ENCODE data around the gene RAB33A.

Gene RAB33A

DNA sequence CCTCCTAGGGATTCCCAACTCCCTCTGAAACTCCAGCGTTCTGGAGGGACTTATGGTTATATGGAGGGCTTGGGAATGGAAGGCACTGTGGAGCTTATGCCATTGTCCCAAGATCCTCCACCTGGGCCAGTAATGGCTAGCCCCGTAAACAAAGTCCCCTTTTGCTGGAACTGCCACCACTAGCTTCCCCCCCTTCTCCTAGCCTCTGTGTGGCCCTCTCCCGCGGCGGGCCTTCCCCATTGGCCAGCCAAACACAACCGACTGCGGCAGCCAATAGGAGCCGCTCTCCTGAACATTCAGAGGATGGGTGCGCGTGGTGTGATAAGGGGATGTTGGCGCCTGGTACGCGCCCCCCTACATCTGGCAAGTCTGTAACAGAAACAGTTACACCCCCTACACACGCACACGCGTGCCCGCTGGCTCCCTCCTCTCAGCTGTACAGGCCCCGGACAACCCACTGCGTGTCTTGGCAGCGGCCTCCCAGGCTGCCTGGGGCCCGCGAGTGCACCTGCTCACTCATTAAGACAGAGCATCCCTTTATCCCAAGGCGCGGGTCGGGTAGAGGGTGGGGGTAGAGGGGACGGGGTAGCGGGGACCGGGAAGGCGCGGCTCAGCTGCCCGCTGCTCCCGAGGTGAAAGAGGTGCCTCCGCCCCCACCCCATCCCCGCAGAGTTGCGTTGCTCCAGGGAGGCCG lies 863 bp upstream of the RAB33A start:
- Histone ChIP-seq H3K27ac (peak overlapping the region in 1 of 2 donors; percentile 85), H3K4me3 (peak overlapping the region; percentile 71)
- TF ChIP-seq, protein P1, sequence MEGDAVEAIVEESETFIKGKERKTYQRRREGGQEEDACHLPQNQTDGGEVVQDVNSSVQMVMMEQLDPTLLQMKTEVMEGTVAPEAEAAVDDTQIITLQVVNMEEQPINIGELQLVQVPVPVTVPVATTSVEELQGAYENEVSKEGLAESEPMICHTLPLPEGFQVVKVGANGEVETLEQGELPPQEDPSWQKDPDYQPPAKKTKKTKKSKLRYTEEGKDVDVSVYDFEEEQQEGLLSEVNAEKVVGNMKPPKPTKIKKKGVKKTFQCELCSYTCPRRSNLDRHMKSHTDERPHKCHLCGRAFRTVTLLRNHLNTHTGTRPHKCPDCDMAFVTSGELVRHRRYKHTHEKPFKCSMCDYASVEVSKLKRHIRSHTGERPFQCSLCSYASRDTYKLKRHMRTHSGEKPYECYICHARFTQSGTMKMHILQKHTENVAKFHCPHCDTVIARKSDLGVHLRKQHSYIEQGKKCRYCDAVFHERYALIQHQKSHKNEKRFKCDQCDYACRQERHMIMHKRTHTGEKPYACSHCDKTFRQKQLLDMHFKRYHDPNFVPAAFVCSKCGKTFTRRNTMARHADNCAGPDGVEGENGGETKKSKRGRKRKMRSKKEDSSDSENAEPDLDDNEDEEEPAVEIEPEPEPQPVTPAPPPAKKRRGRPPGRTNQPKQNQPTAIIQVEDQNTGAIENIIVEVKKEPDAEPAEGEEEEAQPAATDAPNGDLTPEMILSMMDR (IDR thresholded peaks at IDR 0.05) = no peak
- DNase-seq (ENCODE audit: low spot score) = no peak

- TF ChIP-seq, protein P1 (IDR thresholded peaks at IDR 0.05) = no peak
- peak overlapping the region; percentile 71 for H3K4me3 ChIP-seq
- no peak for DNase-seq (ENCODE audit: low spot score)
- H3K27ac ChIP-seq = peak overlapping the region; percentile 77 to 85
Observed at GRCh38 chrX:130172127-130172845, 524 bp downstream of the RAB33A start.

- Histone ChIP-seq H3K27ac (peak overlapping the region; percentile 77 to 85), H3K4me3 (no peak overlapping the region)
- TF ChIP-seq, protein P1 (IDR thresholded peaks at IDR 0.05) = no peak
- no peak for DNase-seq (ENCODE audit: low spot score)
Observed at GRCh38 chrX:130173190-130173895, 1.6 kb downstream of the RAB33A start.

DNA sequence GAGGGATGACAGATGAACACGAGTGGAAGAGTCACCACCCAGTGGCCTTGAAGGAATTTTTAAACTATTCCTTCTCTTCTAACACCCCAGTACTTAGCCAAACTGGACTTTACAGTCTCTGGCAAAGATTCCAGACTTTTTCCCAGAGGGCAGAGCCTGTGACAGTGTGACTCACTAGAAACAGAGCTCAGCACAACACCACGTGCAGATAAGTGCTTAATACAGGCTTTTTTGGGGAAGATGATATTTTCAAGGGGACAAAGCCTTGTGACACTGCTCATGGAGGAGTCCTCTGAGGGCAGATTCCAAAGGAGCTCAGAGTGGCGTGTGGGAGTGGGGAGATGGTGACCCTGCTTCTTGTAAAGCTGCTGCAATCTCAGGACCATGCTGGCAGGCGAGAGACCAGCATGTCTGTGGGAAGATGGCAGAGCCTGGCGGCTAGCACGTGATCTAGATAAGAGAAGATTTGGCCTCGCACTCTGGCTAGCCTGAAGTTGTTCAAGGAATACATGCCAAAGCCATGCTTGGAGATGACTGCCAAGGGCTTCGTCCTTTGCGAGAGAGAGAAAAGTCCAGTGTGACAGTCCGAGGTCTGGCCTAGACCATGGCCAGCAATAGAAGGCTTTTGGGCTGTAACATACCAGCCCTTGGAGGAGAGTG lies 2.4 kb downstream of the RAB33A start:
- DNase-seq (ENCODE audit: low spot score) = no peak
- TF ChIP-seq, protein P1 (IDR thresholded peaks at IDR 0.05) = no peak
- H3K27ac ChIP-seq = peak overlapping the region; percentile 77 to 85
- no peak overlapping the region for H3K4me3 ChIP-seq

GRCh38 chrX:130174937-130175336 lies 3.2 kb downstream of the RAB33A start:
- peak overlapping the region; percentile 77 to 85 for H3K27ac ChIP-seq
- no peak overlapping the region for H3K4me3 ChIP-seq
- no peak for DNase-seq (ENCODE audit: low spot score)
- TF ChIP-seq, protein P1 (IDR thresholded peaks at IDR 0.05) = no peak

DNA sequence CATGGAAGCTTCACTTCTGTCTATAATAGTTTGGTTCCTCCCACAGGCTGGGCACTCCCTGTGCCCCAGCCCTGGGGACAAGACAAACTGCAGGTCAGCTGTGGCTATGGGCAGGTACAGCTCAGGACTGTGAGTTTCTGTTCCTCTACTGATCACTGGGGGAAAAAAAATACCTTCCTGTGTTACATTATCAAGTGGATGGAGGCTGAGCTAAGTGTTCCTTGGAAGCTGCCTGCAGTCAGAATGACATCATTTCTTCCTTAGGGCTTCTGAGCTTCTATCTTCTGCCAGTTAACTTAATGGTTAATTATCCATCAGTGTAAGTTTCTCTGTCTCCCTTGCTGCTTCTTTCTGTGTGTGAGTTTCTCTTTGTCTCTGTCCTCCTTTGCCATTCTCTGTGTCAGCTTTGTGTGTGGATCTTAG lies 4.6 kb downstream of the RAB33A start:
- Histone ChIP-seq H3K4me3 (no peak overlapping the region), H3K27ac (no peak overlapping the region)
- TF ChIP-seq, protein P1 (IDR thresholded peaks at IDR 0.05) = no peak
- no peak for DNase-seq (ENCODE audit: low spot score)
